Smooth muscle cell (in vitro differentiated cells): ENCODE results near the gene TNFRSF9. TPM values are rescaled to one million over a fixed set of nuclear protein-coding genes. Genes with fewer than 3 reads are reported as not detected.

Experiments used
- DNase-seq: peaks from one replicate; lab custom pipeline; 2025; ENCODE audit not compliant: unreplicated experiment; lab: John Stamatoyannopoulos, UW
- H2AFZ ChIP-seq: fragments of 200-600 bp; sonication (generic); 2 replicates; pipeline ENCODE4 v1.6.0; 2016; ENCODE audit warnings: antibody characterized with exemption, low read depth, mild to moderate bottlenecking
- H3F3A ChIP-seq: fragments of 200-600 bp; sonication (generic); 2 replicates; pipeline ENCODE4 v1.6.0; 2017; ENCODE audit warnings: antibody characterized with exemption, low read depth
- H3K27ac ChIP-seq: fragments of 200-600 bp; sonication (generic); 2 replicates; pipeline ENCODE4 v1.5.1; 2016; ENCODE audit warnings: low read depth, mild to moderate bottlenecking
- H3K27me3 ChIP-seq: fragments of 200-600 bp; sonication (generic); 2 replicates; pipeline ENCODE4 v1.6.1; 2016; ENCODE audit warnings: low read depth, mild to moderate bottlenecking
- H3K36me3 ChIP-seq: fragments of 200-600 bp; sonication (generic); 2 replicates; pipeline ENCODE4 v1.5.1; 2016; ENCODE audit warnings: low read depth
- H3K4me1 ChIP-seq: fragments of 200-600 bp; sonication (generic); 2 replicates; pipeline ENCODE4 v1.5.1; 2016; ENCODE audit warnings: low read depth
- H3K4me2 ChIP-seq: fragments of 200-600 bp; sonication (generic); 2 replicates; pipeline ENCODE4 v1.6.0; 2016; ENCODE audit warnings: mild to moderate bottlenecking
- H3K4me3 ChIP-seq: fragments of 200-600 bp; sonication (generic); 2 replicates; pipeline ENCODE4 v1.5.1; 2016; ENCODE audit warnings: mild to moderate bottlenecking
- H3K79me2 ChIP-seq: fragments of 200-600 bp; sonication (generic); 2 replicates; pipeline ENCODE4 v1.6.0; 2016; ENCODE audit warnings: low read depth, mild to moderate bottlenecking
- H3K9ac ChIP-seq: fragments of 200-600 bp; sonication (generic); 2 replicates; pipeline ENCODE4 v1.6.0; 2016; ENCODE audit warnings: low read depth
- H3K9me3 ChIP-seq: fragments of 200-600 bp; sonication (generic); replicated peaks from 2 replicates; pipeline ENCODE4 v1.5.1; 2016; ENCODE audit warnings: low read depth
- H4K20me1 ChIP-seq: fragments of 200-600 bp; sonication (generic); 2 replicates; pipeline ENCODE4 v1.6.0; 2016; ENCODE audit warnings: low read depth
- CTCF ChIP-seq: fragments of 200-600 bp; sonication (generic); IDR thresholded peaks from 2 replicates; pipeline ENCODE4 v1.5.1; 2017; ENCODE audit warnings: borderline replicate concordance, mild to moderate bottlenecking, antibody characterized with exemption; ENCODE audit not compliant: insufficient read depth, poor library complexity, severe bottlenecking
- WGBS: methylation state at CpG from one replicate; pipeline ENCODE4 v1.1.7; 2016; ENCODE audit warnings: low lambda C conversion rate; 5-methylcytosine and 5-hydroxymethylcytosine counted together
- polyA plus RNA-seq: library from polyadenylated mRNA; unstranded; fragments of >200 nt; fragmentation: Nextera tagmentation; extraction: Ambion mirVana; gene quantifications from 2 replicates; pipeline ENCODE4 v1.2.1, GENCODE V29; 2016
- total RNA-seq: library from RNA; depleted of rRNA; stranded (reverse); fragments of >200 nt; gene quantifications from 2 replicates; pipeline ENCODE4 v1.2.3, GENCODE V29; 2014

TNFRSF9 gene
- total and polyA plus RNA-seq, 2 experiments from 2014 or later: 0.09 to 0.45 TPM

GRCh38 chr1:7896994-7897393 is 43.6 kb downstream of the TNFRSF9 start:
- H3K27me3 ChIP-seq: no peaks in the 10 kb centered on the region
- no peaks in the 10 kb centered on the region for H3K9me3 ChIP-seq
- DNase-seq: no peak
- H3K79me2 ChIP-seq: no peaks in the 10 kb centered on the region
- H4K20me1 ChIP-seq: no peaks in the 10 kb centered on the region
- no peak for TF ChIP-seq CTCF
- no peak overlapping the region for H2AFZ ChIP-seq
- no peaks in the 10 kb centered on the region for H3K36me3 ChIP-seq
- H3F3A ChIP-seq: no peaks in the 10 kb centered on the region
- 82% methylated on average over 1 of the region's 1 CpG for WGBS
- no peaks in the 10 kb centered on the region for H3K4me1 ChIP-seq
- H3K4me3 ChIP-seq: no peak overlapping the region
- H3K4me2 ChIP-seq: no peak overlapping the region
- no peak overlapping the region for H3K9ac ChIP-seq
- H3K27ac ChIP-seq: no peak overlapping the region

GRCh38 chr1:7893529-7894180 is 47.0 kb downstream of the TNFRSF9 start:
- no peaks in the 10 kb centered on the region for H4K20me1 ChIP-seq
- H3K4me3 ChIP-seq: no peak overlapping the region
- H3K9ac ChIP-seq: no peak overlapping the region
- no peaks in the 10 kb centered on the region for H3F3A ChIP-seq
- no peaks in the 10 kb centered on the region for H3K79me2 ChIP-seq
- no peak overlapping the region for H3K4me2 ChIP-seq
- no peak for DNase-seq
- H3K4me1 ChIP-seq: no peaks in the 10 kb centered on the region
- H3K27me3 ChIP-seq: no peaks in the 10 kb centered on the region
- H3K9me3 ChIP-seq: no peaks in the 10 kb centered on the region
- H2AFZ ChIP-seq: no peak overlapping the region
- no peak overlapping the region for H3K27ac ChIP-seq
- no peaks in the 10 kb centered on the region for H3K36me3 ChIP-seq
- no peak for TF ChIP-seq CTCF
- WGBS: 90% methylated on average over 13 of the region's 13 CpGs

GRCh38 chr1:7891804-7892203 is 48.8 kb downstream of the TNFRSF9 start:
- no peak overlapping the region for H3K9ac ChIP-seq
- H3K27ac ChIP-seq: no peak overlapping the region

More at GRCh38 chr1:7891804-7892203, 48.8 kb downstream of the TNFRSF9 start:
- Histone ChIP-seq H3K79me2 (no peaks in the 10 kb centered on the region), H3K27me3 (no peaks in the 10 kb centered on the region), H3F3A (no peaks in the 10 kb centered on the region), H3K4me2 (no peak overlapping the region), H3K4me3 (no peak overlapping the region), H3K4me1 (no peaks in the 10 kb centered on the region), H3K9me3 (no peaks in the 10 kb centered on the region), H4K20me1 (no peaks in the 10 kb centered on the region), H3K36me3 (no peaks in the 10 kb centered on the region), H2AFZ (no peak overlapping the region)
- no peak for DNase-seq
- 81% methylated on average over 9 of the region's 9 CpGs for WGBS
- TF ChIP-seq CTCF: no peak
